Spleen (tissue), 11 donors: Measurements from ENCODE around the gene SLC30A1. TPM values are rescaled to one million over a fixed set of nuclear protein-coding genes. Genes with fewer than 3 reads are reported as not detected.

ENCODE experiments used
- DNase-seq: peaks from one replicate; pipeline ENCODE4 v3.0.0-alpha.2; 2020
- H3K27ac ChIP-seq, 8 donors: fragments of 200-600 bp; sonication (generic) in 7 of 8; 1 replicate in 4 of 8; 2 replicates in 4 of 8; pipeline versions ENCODE4 v1.5.0 to v1.8.0; 2016 to 2021; ENCODE audit warnings: inconsistent platforms in 4 of 8, mild to moderate bottlenecking in 4 of 8, moderate library complexity in 1 of 8
- H3K27me3 ChIP-seq, 7 donors: fragments of 200-600 bp; sonication (generic) in 6 of 7; replicated peaks in 1 of 7; 1 replicate in 4 of 7; 2 replicates in 3 of 7; pipeline versions ENCODE4 v1.5.0 to v1.8.0; 2016 to 2021; ENCODE audit warnings: inconsistent platforms in 3 of 7, mild to moderate bottlenecking in 1 of 7
- H3K36me3 ChIP-seq, 6 donors: fragments of 200-600 bp; sonication (generic) in 5 of 6; 1 replicate in 4 of 6; 2 replicates in 2 of 6; pipeline versions ENCODE4 v1.5.0 to v1.8.0; 2016 to 2021; ENCODE audit warnings: inconsistent platforms in 2 of 6
- H3K4me1 ChIP-seq, 6 donors: fragments of 200-600 bp; sonication (generic) in 5 of 6; 1 replicate in 3 of 6; 2 replicates in 3 of 6; pipeline versions ENCODE4 v1.5.0 to v1.8.0; 2016 to 2021; ENCODE audit warnings: inconsistent platforms in 3 of 6
- H3K4me3 ChIP-seq, 8 donors: fragments of 200-600 bp; sonication (generic) in 7 of 8; 1 replicate in 4 of 8; 2 replicates in 4 of 8; pipeline versions ENCODE4 v1.5.0 to v1.8.0; 2016 to 2021; ENCODE audit warnings: inconsistent platforms in 4 of 8, mild to moderate bottlenecking in 4 of 8, moderate library complexity in 2 of 8
- H3K9me3 ChIP-seq, 8 donors: fragments of 200-600 bp; sonication (generic) in 7 of 8; 1 replicate in 4 of 8; 2 replicates in 4 of 8; pipeline versions ENCODE4 v1.5.0 to v1.8.0; 2016 to 2021; ENCODE audit warnings: inconsistent platforms in 4 of 8
- CTCF ChIP-seq, 11 experiments: fragments of 200-600 bp in 7 of 11; fragments of 450-650 bp in 4 of 11; sonication (generic) in 4 of 11; IDR thresholded peaks in 8 of 11; conservative IDR thresholded peaks in 3 of 11; 1 replicate in 7 of 11; 2 replicates in 4 of 11; pipeline versions ENCODE4 v1.4.0 to v1.8.0; 2016 to 2021; ENCODE audit warnings: antibody characterized with exemption in 11 of 11, inconsistent platforms in 4 of 11, mild to moderate bottlenecking in 1 of 11
- POLR2A ChIP-seq, 3 donors: fragments of 450-650 bp; IDR thresholded peaks; one replicate each; pipeline ENCODE4 v1.5.1; 2017; ENCODE audit warnings: antibody characterized with exemption in 3 of 3, mild to moderate bottlenecking in 1 of 3
- POLR2AphosphoS5 ChIP-seq, 3 donors: sonication (generic); formaldehyde crosslinking; IDR thresholded peaks; one replicate each; pipeline ENCODE4 v1.5.1; 2017; ENCODE audit warnings: antibody characterized with exemption in 3 of 3
- WGBS, 5 donors: extraction: QIAGEN DNeasy Blood & Tissue Kit in 3 of 5; methylation state at CpG; one replicate each; pipeline versions ENCODE4 v1.1.5 to v1.1.7; 2013 to 2018; 5-methylcytosine and 5-hydroxymethylcytosine counted together
- intact Hi-C: fragments of 100-400 bp; cut with DNase I; formaldehyde crosslinking; loops from one replicate; pipeline ENCODE4 v1.15.0; 2023; ENCODE audit warnings: low total_unique reads
- polyA plus RNA-seq, 3 donors: library from polyadenylated mRNA; stranded (reverse); fragments of 200-250 nt; gene quantifications; one replicate each; pipeline ENCODE4 v1.2.1, GENCODE V29; 2013
- total RNA-seq, 7 donors: library from RNA; depleted of rRNA in 3 of 7; stranded (reverse); fragments of >200 nt in 3 of 7; fragmentation: NEBNext Ultra II Directional in 4 of 7; extraction: Animal tissue kit (Norgen Biotek cat#: 25700) in 4 of 7; gene quantifications; one replicate each; pipeline versions ENCODE4 v1.1.0 to v1.2.1, GENCODE V29; 2016 to 2021
- donor health status: healthy with polysubstance abuse.
- donor health status: DM: no; HTN: no; CAD: no; lungs with moderate emphysema.
- donor health status: DM: no; HTN: no; CAD: no.
- donor health status: Bipolar disorder and iron deficiency.
- donor health status: healthy.
- donor health status: DM: no; HTN: no; CAD: no.
- donor health status: DM: yes; HTN: yes; CAD: no.

Gene SLC30A1
- total and polyA plus RNA-seq, 10 donors, result 3.0 to 38.5 (median 30.8) TPM

GRCh38 chr1:211610779-211611556 is 32.0 kb upstream of the SLC30A1 start:
- H3K4me1 ChIP-seq, result peaks cover 10 to 86% (median 50%) of the 10 kb centered on the region in 6 donors
- H3K27ac ChIP-seq, result peak overlapping the region in 7 of 8 donors; percentile 70 to 94 (median 73)
- H3K4me3 ChIP-seq, result no peak overlapping the region
- intact Hi-C loops, result no loop called here
- H3K36me3 ChIP-seq, result no peaks in the 10 kb centered on the region
- TF ChIP-seq CTCF (IDR thresholded peaks at IDR 0.05 in 8 of 11, conservative IDR thresholded peaks at IDR 0.05 in 3 of 11), result no peak
- no peak for TF ChIP-seq POLR2A (IDR thresholded peaks at IDR 0.05)
- TF ChIP-seq POLR2AphosphoS5 (IDR thresholded peaks at IDR 0.05), result peak in 1 of 3 donors; percentile 20
- WGBS, 5 donors, result 51 to 63% (median 58%) methylated on average over 8 to 9 of the region's 9 CpGs
- H3K9me3 ChIP-seq, result no peaks in the 10 kb centered on the region
- no peak for DNase-seq
- H3K27me3 ChIP-seq, result no peaks in the 10 kb centered on the region

GRCh38 chr1:211609120-211610024 is 30.4 kb upstream of the SLC30A1 start:
- 67 to 78% (median 75%) methylated on average over 9 to 10 of the region's 10 CpGs for WGBS, 5 donors
- Histone ChIP-seq H3K4me1 (peaks cover 10 to 87% (median 52%) of the 10 kb centered on the region in 6 donors), H3K36me3 (no peaks in the 10 kb centered on the region), H3K9me3 (no peaks in the 10 kb centered on the region), H3K4me3 (no peak overlapping the region), H3K27ac (peak overlapping the region in 7 of 8 donors; percentile 70 to 94 (median 73)), H3K27me3 (no peaks in the 10 kb centered on the region)
- DNase-seq, result no peak
- TF ChIP-seq POLR2A (IDR thresholded peaks at IDR 0.05) (no peak), CTCF (IDR thresholded peaks at IDR 0.05 in 8 of 11, conservative IDR thresholded peaks at IDR 0.05 in 3 of 11) (no peak), POLR2AphosphoS5 (IDR thresholded peaks at IDR 0.05) (peak in 1 of 3 donors; percentile 67)
- intact Hi-C loops, result no loop called here

- H3K4me1 ChIP-seq, result peaks cover 10 to 79% (median 47%) of the 10 kb centered on the region in 6 donors
- DNase-seq, result no peak
- H3K27ac ChIP-seq, result peak overlapping the region in 7 of 8 donors; percentile 83 to 94 (median 90)
These were observed 29.0 kb upstream of the SLC30A1 start for GRCh38 chr1:211607754-211608473.

More at GRCh38 chr1:211607754-211608473, 29.0 kb upstream of the SLC30A1 start:
- TF ChIP-seq POLR2AphosphoS5 (IDR thresholded peaks at IDR 0.05) (no peak), CTCF (IDR thresholded peaks at IDR 0.05 in 8 of 11, conservative IDR thresholded peaks at IDR 0.05 in 3 of 11) (no peak), POLR2A (IDR thresholded peaks at IDR 0.05) (no peak)
- intact Hi-C loops, result no loop called here
- Histone ChIP-seq H3K36me3 (no peaks in the 10 kb centered on the region), H3K9me3 (no peaks in the 10 kb centered on the region), H3K27me3 (no peaks in the 10 kb centered on the region), H3K4me3 (peak overlapping the region in 1 of 8 donors; percentile 12)
- 81 to 89% (median 84%) methylated on average over 6 of the region's 6 CpGs for WGBS, 5 donors
